Neural progenitor cell (in vitro differentiated cells): ENCODE data around the gene ADGRL1. TPM values are rescaled to one million over a fixed set of nuclear protein-coding genes. Genes with fewer than 3 reads are reported as not detected.

Experiments
- DNase-seq: peaks from one replicate; pipeline ENCODE4 v3.0.0-alpha.2; 2016; ENCODE audit warnings: low spot score
- H2AFZ ChIP-seq: fragments of 200-600 bp; sonication (generic); replicated peaks from 2 replicates; pipeline ENCODE4 v1.6.1; 2016; ENCODE audit warnings: antibody characterized with exemption
- H3F3A ChIP-seq: fragments of 200-600 bp; sonication (generic); 2 replicates; pipeline ENCODE4 v1.6.1; 2016; ENCODE audit warnings: antibody characterized with exemption, low read depth
- H3K27ac ChIP-seq: fragments of 200-600 bp; sonication (generic); 2 replicates; pipeline ENCODE4 v1.5.1; 2016; ENCODE audit warnings: mild to moderate bottlenecking
- H3K27me3 ChIP-seq: fragments of 200-600 bp; sonication (generic); 2 replicates; pipeline ENCODE4 v1.6.1; 2016; ENCODE audit warnings: mild to moderate bottlenecking, moderate library complexity
- H3K36me3 ChIP-seq: fragments of 200-600 bp; sonication (generic); 2 replicates; pipeline ENCODE4 v1.5.1; 2016
- H3K4me1 ChIP-seq: fragments of 200-600 bp; sonication (generic); 2 replicates; pipeline ENCODE4 v1.6.1; 2016; ENCODE audit warnings: mixed run types
- H3K4me2 ChIP-seq: fragments of 200-600 bp; sonication (generic); 2 replicates; pipeline ENCODE4 v1.6.1; 2016
- H3K4me3 ChIP-seq: fragments of 200-600 bp; sonication (generic); 2 replicates; pipeline ENCODE4 v1.5.1; 2016
- H3K79me2 ChIP-seq: fragments of 200-600 bp; sonication (generic); 2 replicates; pipeline ENCODE4 v1.6.1; 2016; ENCODE audit warnings: low read depth
- H3K9ac ChIP-seq: fragments of 200-600 bp; sonication (generic); 2 replicates; pipeline ENCODE4 v1.6.1; 2016
- H3K9me3 ChIP-seq: fragments of 200-600 bp; sonication (generic); 2 replicates; pipeline ENCODE4 v1.5.1; 2016; ENCODE audit warnings: low read depth
- H4K20me1 ChIP-seq: fragments of 200-600 bp; sonication (generic); 2 replicates; pipeline ENCODE4 v1.6.1; 2016; ENCODE audit warnings: low read depth
- H3K27ac Mint-ChIP-seq: 3 replicates; pipeline ENCODE4 v1.8.0; 2021; ENCODE audit warnings: mixed read lengths
- H3K27me3 Mint-ChIP-seq: 2 replicates; pipeline ENCODE4 v1.8.0; 2022; ENCODE audit warnings: low read depth, mild to moderate bottlenecking, inconsistent platforms, moderate library complexity, mixed read lengths; ENCODE audit not compliant: insufficient read depth
- H3K36me3 Mint-ChIP-seq: 3 replicates; pipeline ENCODE4 v1.8.0; 2021; ENCODE audit warnings: mixed read lengths
- H3K4me1 Mint-ChIP-seq: 3 replicates; pipeline ENCODE4 v1.8.0; 2021; ENCODE audit warnings: mixed read lengths
- H3K4me3 Mint-ChIP-seq: 3 replicates; pipeline ENCODE4 v1.8.0; 2021; ENCODE audit warnings: mild to moderate bottlenecking, moderate library complexity, mixed read lengths
- H3K9me3 Mint-ChIP-seq: 3 replicates; pipeline ENCODE4 v1.8.0; 2020; ENCODE audit warnings: mixed read lengths
- CTCF ChIP-seq: fragments of 200-600 bp; sonication (generic); IDR thresholded peaks from 2 replicates; pipeline ENCODE4 v1.5.1; 2017; ENCODE audit warnings: antibody characterized with exemption, mild to moderate bottlenecking
- EZH2 ChIP-seq: fragments of 200-600 bp; sonication (generic); IDR thresholded peaks from 2 replicates; pipeline ENCODE4 v1.6.1; 2017; ENCODE audit warnings: antibody characterized with exemption, mild to moderate bottlenecking, moderate library complexity
- EZH2phosphoT487 ChIP-seq: fragments of 200-600 bp; sonication (generic); IDR thresholded peaks from 2 replicates; pipeline ENCODE4 v1.6.1; 2017; ENCODE audit warnings: antibody characterized with exemption
- total RNA-seq: library from RNA; depleted of rRNA; stranded (reverse); fragments of >200 nt; gene quantifications from 2 replicates; pipeline ENCODE4 v1.2.3, GENCODE V29; 2015; ENCODE audit warnings: low replicate concordance

The ADGRL1 gene
- total RNA-seq, 1 donor from 2014 or later, result 13.3 TPM

GRCh38 chr19:14164082-14164481 is 41.9 kb downstream of the ADGRL1 start:
- H3K4me2 ChIP-seq, result peak overlapping the region; percentile 42
- Mint-ChIP-seq H3K27me3 (peaks cover 3% of the 10 kb centered on the region), H3K27ac (no peak overlapping the region), H3K4me1 (peaks cover 19% of the 10 kb centered on the region), H3K36me3 (peaks cover 5% of the 10 kb centered on the region), H3K9me3 (no peaks in the 10 kb centered on the region), H3K4me3 (no peak overlapping the region)
- no peak overlapping the region for H2AFZ ChIP-seq
- H3K9ac ChIP-seq, result no peak overlapping the region
- no peaks in the 10 kb centered on the region for H3K9me3 ChIP-seq
- H3K79me2 ChIP-seq, result no peaks in the 10 kb centered on the region
- H3K27ac ChIP-seq, result no peak overlapping the region
- no peak for TF ChIP-seq CTCF
- peaks cover 41% of the 10 kb centered on the region for H4K20me1 ChIP-seq
- no peaks in the 10 kb centered on the region for H3F3A ChIP-seq
- H3K27me3 ChIP-seq, result no peaks in the 10 kb centered on the region
- H3K4me1 ChIP-seq, result peaks cover 41% of the 10 kb centered on the region
- DNase-seq, result peak; percentile 27
- H3K4me3 ChIP-seq, result no peak overlapping the region
- H3K36me3 ChIP-seq, result no peaks in the 10 kb centered on the region

GRCh38 chr19:14162871-14163297 is 43.1 kb downstream of the ADGRL1 start:
- H3K4me3 Mint-ChIP-seq, result no peak overlapping the region
- Histone ChIP-seq H3K36me3 (no peaks in the 10 kb centered on the region), H3K9me3 (no peaks in the 10 kb centered on the region), H3F3A (no peaks in the 10 kb centered on the region), H3K4me1 (peaks cover 40% of the 10 kb centered on the region), H3K9ac (no peak overlapping the region), H3K4me2 (no peak overlapping the region), H3K27ac (no peak overlapping the region), H4K20me1 (peaks cover 41% of the 10 kb centered on the region), H3K4me3 (no peak overlapping the region), H3K27me3 (no peaks in the 10 kb centered on the region), H2AFZ (no peak overlapping the region), H3K79me2 (no peaks in the 10 kb centered on the region)
- H3K27ac Mint-ChIP-seq, result no peak overlapping the region
- H3K9me3 Mint-ChIP-seq, result no peaks in the 10 kb centered on the region
- peaks cover 6% of the 10 kb centered on the region for H3K36me3 Mint-ChIP-seq
- peaks cover 3% of the 10 kb centered on the region for H3K27me3 Mint-ChIP-seq
- DNase-seq, result no peak
- TF ChIP-seq CTCF (no peak), EZH2 (no peak), EZH2phosphoT487 (no peak)
- peaks cover 14% of the 10 kb centered on the region for H3K4me1 Mint-ChIP-seq

GRCh38 chr19:14161305-14161704 is 44.7 kb downstream of the ADGRL1 start:
- H3K27me3 Mint-ChIP-seq, result peaks cover 6% of the 10 kb centered on the region
- H3K4me3 Mint-ChIP-seq, result peak overlapping the region; percentile 15
- H3K9me3 Mint-ChIP-seq, result no peaks in the 10 kb centered on the region
- Histone ChIP-seq H3K27ac (no peak overlapping the region), H3K4me2 (no peak overlapping the region), H3F3A (no peaks in the 10 kb centered on the region), H3K4me3 (no peak overlapping the region), H2AFZ (no peak overlapping the region), H3K9me3 (no peaks in the 10 kb centered on the region), H3K27me3 (no peaks in the 10 kb centered on the region), H4K20me1 (peaks cover 27% of the 10 kb centered on the region), H3K9ac (no peak overlapping the region), H3K4me1 (peaks cover 24% of the 10 kb centered on the region), H3K36me3 (no peaks in the 10 kb centered on the region), H3K79me2 (no peaks in the 10 kb centered on the region)
- peaks cover 8% of the 10 kb centered on the region for H3K4me1 Mint-ChIP-seq
- H3K36me3 Mint-ChIP-seq, result peaks cover 9% of the 10 kb centered on the region
- TF ChIP-seq EZH2phosphoT487, result no peak
- no peak for TF ChIP-seq CTCF
- no peak for TF ChIP-seq EZH2
- no peak for DNase-seq
- no peak overlapping the region for H3K27ac Mint-ChIP-seq
